ENCODE data around the gene ECI1. TPM values are rescaled to one million over a fixed set of nuclear protein-coding genes. Genes with fewer than 3 reads are reported as not detected.

The ECI1 gene
- total RNA-seq, 1 experiment from 2014 or later = 95.4 TPM

DNA sequence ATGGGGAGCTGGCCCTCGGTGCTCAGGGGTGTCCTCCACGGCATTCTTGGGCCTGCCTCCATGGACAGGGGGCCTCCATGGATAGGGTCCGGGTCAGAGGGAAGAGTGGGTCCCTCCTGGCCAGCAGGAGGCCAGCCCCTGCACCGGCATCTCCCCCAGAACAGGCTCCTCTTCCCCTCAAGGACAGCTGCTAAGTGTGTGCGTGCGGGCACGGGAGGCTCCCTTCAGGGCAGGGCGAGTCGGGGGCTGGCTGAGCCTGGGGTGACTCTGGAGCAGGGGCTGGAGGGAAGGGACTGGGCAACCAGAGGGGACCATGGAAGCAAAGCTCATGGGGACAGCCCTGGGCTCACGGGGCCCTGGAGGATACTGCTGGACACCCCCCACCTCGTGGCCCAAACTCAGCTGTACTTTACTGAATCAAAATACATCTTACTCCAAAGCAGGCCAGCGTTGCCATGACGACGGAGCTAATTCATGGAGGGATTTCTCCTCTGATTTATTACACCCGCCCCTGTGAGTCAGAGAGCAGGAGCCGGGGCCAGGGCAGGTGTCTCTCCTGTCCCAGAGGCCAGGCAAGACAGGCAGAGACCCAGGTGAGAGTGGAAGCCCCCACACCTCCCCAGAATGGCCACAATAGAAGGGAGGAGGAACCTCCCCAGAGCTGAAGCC is 57.1 kb downstream of the ECI1 start:
- Histone ChIP-seq H2BK5ac (ENCODE audit: insufficient read length, low read length) (no peak overlapping the region), H3K79me2 (ENCODE audit: insufficient read depth, low read length) (no peaks in the 10 kb centered on the region), H3K27ac (ENCODE audit: insufficient read length, low read depth, low read length) (no peak overlapping the region), H3T11ph (ENCODE audit: low read length) (no peak overlapping the region), H3K4me1 (ENCODE audit: insufficient read depth, low read length) (no peaks in the 10 kb centered on the region), H3K9ac (ENCODE audit: extremely low read depth, insufficient read length, low read length) (no peak overlapping the region), H2AFZ (ENCODE audit: low read length) (no peak overlapping the region), H3K23ac (ENCODE audit: insufficient read length, low read depth, low read length) (no peak overlapping the region), H2BK120ac (ENCODE audit: low read depth, low read length, poor library complexity, severe bottlenecking) (no peak overlapping the region), H2AK5ac (ENCODE audit: insufficient read length, low read length) (no peak overlapping the region), H2BK12ac (ENCODE audit: insufficient read length, low read depth, low read length) (no peak overlapping the region), H4K91ac (ENCODE audit: insufficient read length, low read depth, low read length) (no peak overlapping the region), H3K18ac (ENCODE audit: insufficient read length, low read depth, low read length) (no peak overlapping the region), H2BK20ac (ENCODE audit: low read depth, low read length, poor library complexity, severe bottlenecking) (no peak overlapping the region), H2BK15ac (ENCODE audit: low read depth, low read length) (no peak overlapping the region), H3K56ac (ENCODE audit: insufficient read length, low read depth, low read length) (no peak overlapping the region), H4K5ac (ENCODE audit: insufficient read length, low read depth, low read length) (no peak overlapping the region), H3K23me2 (ENCODE audit: insufficient read length, low read depth, low read length, poor library complexity, severe bottlenecking) (peaks cover 7% of the 10 kb centered on the region), H3K4ac (ENCODE audit: low read depth, low read length) (no peak overlapping the region), H3K4me2 (ENCODE audit: insufficient read depth, insufficient read length, low read length) (no peak overlapping the region), H3K14ac (ENCODE audit: insufficient read depth, low read length) (no peak overlapping the region; the same call in 1 of the 2 replicates), H3K9me3 (ENCODE audit: control insufficient read depth, low read depth, low read length) (no peaks in the 10 kb centered on the region), H4K8ac (replicated peaks; ENCODE audit: insufficient read length, low read depth, low read length) (no peak overlapping the region), H4K20me1 (ENCODE audit: control insufficient read depth, insufficient read depth, insufficient read length) (no peaks in the 10 kb centered on the region), H3K27me3 (ENCODE audit: insufficient read depth, low read length) (peaks cover 8% of the 10 kb centered on the region; the same call in 1 of the 2 replicates), H3K79me1 (ENCODE audit: insufficient read depth, low read depth, low read length, poor library complexity, severe bottlenecking) (no peaks in the 10 kb centered on the region)
- peaks cover 27% of the 10 kb centered on the region for H3K27me3 Mint-ChIP-seq (ENCODE audit: low read depth)
- H3K4me3 Mint-ChIP-seq = no peak overlapping the region; a peak in 1 of 5 replicates
- no peak for DNase-seq
- no CpG with 5 or more reads among the region's 16 CpGs for WGBS (ENCODE audit: extremely low coverage, insufficient read length, low lambda C conversion rate)
- peaks cover 4 to 6% of the 10 kb centered on the region in 2 experiments; a peak in 1 of 4 replicates for H3K4me1 Mint-ChIP-seq
- TF ChIP-seq, protein P1, sequence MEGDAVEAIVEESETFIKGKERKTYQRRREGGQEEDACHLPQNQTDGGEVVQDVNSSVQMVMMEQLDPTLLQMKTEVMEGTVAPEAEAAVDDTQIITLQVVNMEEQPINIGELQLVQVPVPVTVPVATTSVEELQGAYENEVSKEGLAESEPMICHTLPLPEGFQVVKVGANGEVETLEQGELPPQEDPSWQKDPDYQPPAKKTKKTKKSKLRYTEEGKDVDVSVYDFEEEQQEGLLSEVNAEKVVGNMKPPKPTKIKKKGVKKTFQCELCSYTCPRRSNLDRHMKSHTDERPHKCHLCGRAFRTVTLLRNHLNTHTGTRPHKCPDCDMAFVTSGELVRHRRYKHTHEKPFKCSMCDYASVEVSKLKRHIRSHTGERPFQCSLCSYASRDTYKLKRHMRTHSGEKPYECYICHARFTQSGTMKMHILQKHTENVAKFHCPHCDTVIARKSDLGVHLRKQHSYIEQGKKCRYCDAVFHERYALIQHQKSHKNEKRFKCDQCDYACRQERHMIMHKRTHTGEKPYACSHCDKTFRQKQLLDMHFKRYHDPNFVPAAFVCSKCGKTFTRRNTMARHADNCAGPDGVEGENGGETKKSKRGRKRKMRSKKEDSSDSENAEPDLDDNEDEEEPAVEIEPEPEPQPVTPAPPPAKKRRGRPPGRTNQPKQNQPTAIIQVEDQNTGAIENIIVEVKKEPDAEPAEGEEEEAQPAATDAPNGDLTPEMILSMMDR (conservative IDR thresholded peaks at IDR 0.05) = no peak
- H3K36me3 Mint-ChIP-seq (ENCODE audit: insufficient read depth in 1 of 3, low read depth in 3 of 3) = no peaks in the 10 kb centered on the region
- no peak overlapping the region; a peak in 2 of 7 replicates for H3K27ac Mint-ChIP-seq
- H3K9me3 Mint-ChIP-seq = no peaks in the 10 kb centered on the region
